Transverse colon (tissue), 4 donors: ENCODE data around the gene KMT2A.

Source experiments
- CTCF ChIP-seq, 5 experiments: fragments of 200-600 bp in 3 of 5; fragments of 450-650 bp in 2 of 5; sonication (generic) in 3 of 5; IDR thresholded peaks; 1 replicate in 2 of 5; 2 replicates in 3 of 5; pipeline ENCODE4 v1.5.1; 2016 to 2017; ENCODE audit warnings: antibody characterized with exemption in 5 of 5, inconsistent platforms in 3 of 5, mild to moderate bottlenecking in 2 of 5, moderate library complexity in 1 of 5
- EP300 ChIP-seq: sonication (generic); formaldehyde crosslinking; IDR thresholded peaks from one replicate; pipeline ENCODE4 v1.6.1; 2017; ENCODE audit warnings: antibody characterized with exemption, low read depth
- POLR2A ChIP-seq: fragments of 450-650 bp; IDR thresholded peaks from one replicate; pipeline ENCODE4 v1.6.1; 2016; ENCODE audit warnings: antibody characterized with exemption, mild to moderate bottlenecking, moderate library complexity
- POLR2AphosphoS5 ChIP-seq, 3 donors: sonication (generic); formaldehyde crosslinking; IDR thresholded peaks; one replicate each; pipeline ENCODE4 v1.6.1; 2016; ENCODE audit warnings: antibody characterized with exemption in 3 of 3

- TF ChIP-seq CTCF (IDR thresholded peaks at IDR 0.05): no peak
- no peak for TF ChIP-seq EP300
- no peak for TF ChIP-seq POLR2A
- no peak for TF ChIP-seq POLR2AphosphoS5 (IDR thresholded peaks at IDR 0.05)
Measured at GRCh38 chr11:118514103-118514502, 77.8 kb downstream of the KMT2A start.
